ENCODE data around the gene HIVEP3. TPM values are rescaled to one million over a fixed set of nuclear protein-coding genes. Genes with fewer than 3 reads are reported as not detected.

Gene HIVEP3
- polyA plus RNA-seq, 1 of the 3 experiments (the other 2 are of a cell fraction): 6.4 TPM

GRCh38 chr1:41720861-41721410 lies 197.8 kb downstream of the HIVEP3 start:
- H3K9ac ChIP-seq: no peak overlapping the region
- H3K9me2 ChIP-seq: no peaks in the 10 kb centered on the region
- H3K4me1 ChIP-seq (ENCODE audit: control insufficient read depth in 1 of 2, insufficient read depth in 2 of 2, low read depth in 1 of 2, low read length in 1 of 2): peaks cover 0 to 34% of the 10 kb centered on the region in 2 experiments; a peak in 2 of 4 replicates
- no peaks in the 10 kb centered on the region for H3K79me2 ChIP-seq (ENCODE audit: insufficient read depth)
- no peaks in the 10 kb centered on the region for H3K27me3 ChIP-seq (ENCODE audit: insufficient read depth)
- H3K36me3 ChIP-seq (replicated peaks in 1 of 2; ENCODE audit: control insufficient read depth in 1 of 2, insufficient read depth in 2 of 2, low read length in 1 of 2): no peaks in the 10 kb centered on the region
- ChIA-PET CTCF (no interaction called here), POLR2A (no interaction called here)
- no peak overlapping the region for H2AFZ ChIP-seq (ENCODE audit: low read depth)
- H3K4me3 ChIP-seq (ENCODE audit: low read depth in 2 of 2, low read length in 1 of 2): no peak overlapping the region
- no peak for DNase-seq
- H3K9me3 ChIP-seq: no peaks in the 10 kb centered on the region
- H3K4me2 ChIP-seq: no peak overlapping the region
- H3K27ac ChIP-seq (ENCODE audit: low read depth in 2 of 2, low read length in 1 of 2): no peak overlapping the region
- H4K20me1 ChIP-seq (ENCODE audit: insufficient read depth): no peaks in the 10 kb centered on the region
- 93% methylated on average over 12 of the region's 12 CpGs for WGBS (ENCODE audit: low lambda C conversion rate)
- TF ChIP-seq POLR2AphosphoS5 (IDR thresholded peaks at IDR 0.05; ENCODE audit: low read depth, low read length): no peak
- TF ChIP-seq RAD21 (IDR thresholded peaks at IDR 0.05; ENCODE audit: low read length): no peak
- no peak for TF ChIP-seq IRF3 (IDR thresholded peaks at IDR 0.05; ENCODE audit: low read depth, low read length)
- TF ChIP-seq USF2 (IDR thresholded peaks at IDR 0.05; ENCODE audit: borderline replicate concordance, low read depth, low read length): no peak
- no peak for TF ChIP-seq USF1 (IDR thresholded peaks at IDR 0.05; ENCODE audit: borderline replicate concordance, low read depth)
- TF ChIP-seq NFIC (IDR thresholded peaks at IDR 0.05; ENCODE audit: borderline replicate concordance): no peak
- TF ChIP-seq JUND (IDR thresholded peaks at IDR 0.05): no peak
- TF ChIP-seq REST (IDR thresholded peaks at IDR 0.05; ENCODE audit: low read depth, low read length): no peak
- TF ChIP-seq TCF12 (IDR thresholded peaks at IDR 0.05): no peak
- no peak for TF ChIP-seq RFX5 (IDR thresholded peaks at IDR 0.05; ENCODE audit: low read length)
- no peak for TF ChIP-seq YY1 (IDR thresholded peaks at IDR 0.05; ENCODE audit: low read depth)
- no peak for TF ChIP-seq NRF1 (IDR thresholded peaks at IDR 0.05; ENCODE audit: low read depth, low read length)
- TF ChIP-seq FOXJ3 (CRISPR knock-in tag; IDR thresholded peaks at IDR 0.05): no peak
- TF ChIP-seq SMC3 (IDR thresholded peaks at IDR 0.05; ENCODE audit: low read depth, low read length): no peak
- no peak for TF ChIP-seq CTCF (IDR thresholded peaks at IDR 0.05)
- H3F3A ChIP-seq (replicated peaks; ENCODE audit: insufficient read depth): no peaks in the 10 kb centered on the region
